GM19397 (cell line): ENCODE results near the gene SRGAP3.

Source experiments
- ATAC-seq: cut with Tn5 transposase; IDR thresholded peaks from one replicate; pipeline ENCODE4 v1.9.1; 2021; ENCODE audit warnings: mild to moderate bottlenecking, moderate library complexity; ENCODE audit not compliant: unreplicated experiment

Gene SRGAP3

GRCh38 chr3:9122732-9123364 is 126.6 kb downstream of the SRGAP3 start:
- ATAC-seq: no peak

GRCh38 chr3:9121366-9122001 is 128.0 kb downstream of the SRGAP3 start:
- no peak for ATAC-seq

GRCh38 chr3:9119331-9119730 is 130.1 kb downstream of the SRGAP3 start:
- ATAC-seq: no peak

- no peak for ATAC-seq
These were observed 131.2 kb downstream of the SRGAP3 start for GRCh38 chr3:9118222-9118621.

GRCh38 chr3:9117220-9117619 is 132.2 kb downstream of the SRGAP3 start:
- no peak for ATAC-seq

GRCh38 chr3:9116336-9116735 is 133.1 kb downstream of the SRGAP3 start:
- ATAC-seq: no peak

- ATAC-seq: no peak
These were observed 134.1 kb downstream of the SRGAP3 start for GRCh38 chr3:9115336-9115735.

GRCh38 chr3:9113040-9113439 is 136.4 kb downstream of the SRGAP3 start:
- no peak for ATAC-seq

GRCh38 chr3:9111866-9112265 is 137.6 kb downstream of the SRGAP3 start:
- no peak for ATAC-seq

- no peak for ATAC-seq
These were observed 138.0 kb downstream of the SRGAP3 start for GRCh38 chr3:9111417-9111816.

- ATAC-seq: no peak
These were observed 138.6 kb downstream of the SRGAP3 start for GRCh38 chr3:9110802-9111201.

GRCh38 chr3:9110316-9110715 is 139.1 kb downstream of the SRGAP3 start:
- ATAC-seq: no peak

GRCh38 chr3:9109568-9109914 is 139.9 kb downstream of the SRGAP3 start:
- no peak for ATAC-seq

- ATAC-seq: no peak
These were observed 140.4 kb downstream of the SRGAP3 start for GRCh38 chr3:9108876-9109567.

- no peak for ATAC-seq
These were observed 141.7 kb downstream of the SRGAP3 start for GRCh38 chr3:9107738-9108137.

- ATAC-seq: no peak
These were observed 144.0 kb downstream of the SRGAP3 start for GRCh38 chr3:9105421-9105820.

GRCh38 chr3:9104121-9104520 is 145.3 kb downstream of the SRGAP3 start:
- no peak for ATAC-seq

- ATAC-seq: no peak
These were observed 147.0 kb downstream of the SRGAP3 start for GRCh38 chr3:9102240-9102981.

- no peak for ATAC-seq
These were observed 148.2 kb downstream of the SRGAP3 start for GRCh38 chr3:9101286-9101685.

- no peak for ATAC-seq
These were observed 148.9 kb downstream of the SRGAP3 start for GRCh38 chr3:9100513-9100894.

GRCh38 chr3:9099702-9100512 is 149.5 kb downstream of the SRGAP3 start:
- ATAC-seq: no peak
